ENCODE measurements around the gene ACOXL. TPM values are rescaled to one million over a fixed set of nuclear protein-coding genes. Genes with fewer than 3 reads are reported as not detected.

Gene ACOXL
- total and polyA plus RNA-seq, 9 donors, result 0.08 to 0.56 (median 0.19) TPM

DNA sequence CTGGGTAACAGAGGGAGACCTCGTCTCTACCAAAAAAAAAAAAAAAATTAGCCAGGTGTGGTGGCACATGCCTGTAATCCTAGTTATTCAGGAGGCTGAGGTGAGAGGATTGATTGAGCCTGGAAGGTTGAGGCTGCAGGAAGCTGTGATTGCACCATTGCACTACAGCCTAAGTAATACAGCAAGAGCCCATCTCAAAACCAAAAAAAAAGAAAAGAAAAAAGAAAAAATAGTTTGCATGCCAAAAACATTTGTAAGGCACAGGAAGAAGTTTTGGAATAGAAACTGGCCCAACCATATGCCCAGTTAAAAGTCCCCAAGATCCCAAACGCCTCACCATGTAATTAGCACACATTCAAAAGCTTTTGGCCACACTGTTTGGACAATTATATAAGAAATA lies 13.4 kb upstream of the ACOXL start:
- Histone ChIP-seq H3K4me3 (ENCODE audit: low read length) (no peak overlapping the region), H3K27ac (ENCODE audit: low read length) (no peak overlapping the region), H3K9me3 (replicated peaks; ENCODE audit: control insufficient read depth, low read depth, low read length) (no peaks in the 10 kb centered on the region), H3K36me3 (ENCODE audit: control insufficient read depth, insufficient read depth, low read length) (no peaks in the 10 kb centered on the region), H3K27me3 (ENCODE audit: control insufficient read depth, insufficient read depth, low read length) (peaks cover 2% of the 10 kb centered on the region), H3K4me1 (ENCODE audit: control insufficient read depth, insufficient read depth, low read length) (no peaks in the 10 kb centered on the region)
- DNase-seq, result no peak
- no CpG with 5 or more reads among the region's 2 CpGs for WGBS (ENCODE audit: insufficient coverage)

DNA sequence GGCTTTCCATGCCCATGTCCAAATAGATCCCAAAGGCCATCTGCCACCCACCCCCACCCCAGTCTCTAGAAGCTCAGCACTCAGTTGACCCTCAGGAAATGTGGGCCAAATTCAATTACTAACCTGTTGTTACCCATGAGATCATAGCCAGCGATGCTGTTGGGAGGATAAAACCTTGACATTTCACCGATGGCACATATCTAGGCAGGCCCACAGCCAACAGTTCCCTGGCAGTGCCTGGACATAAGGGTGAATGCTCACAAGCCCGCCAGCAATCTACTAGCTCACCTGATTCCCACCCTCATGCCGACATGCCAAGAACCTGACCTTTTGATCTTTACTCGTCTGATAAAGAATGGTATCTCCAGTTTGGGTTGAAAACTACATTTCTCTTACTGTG lies 11.8 kb upstream of the ACOXL start:
- WGBS (ENCODE audit: insufficient coverage), result 100% methylated on average over 1 of the region's 5 CpGs
- no peak for DNase-seq
- no peaks in the 10 kb centered on the region for H3K4me1 ChIP-seq (ENCODE audit: control insufficient read depth, insufficient read depth, low read length)

DNA sequence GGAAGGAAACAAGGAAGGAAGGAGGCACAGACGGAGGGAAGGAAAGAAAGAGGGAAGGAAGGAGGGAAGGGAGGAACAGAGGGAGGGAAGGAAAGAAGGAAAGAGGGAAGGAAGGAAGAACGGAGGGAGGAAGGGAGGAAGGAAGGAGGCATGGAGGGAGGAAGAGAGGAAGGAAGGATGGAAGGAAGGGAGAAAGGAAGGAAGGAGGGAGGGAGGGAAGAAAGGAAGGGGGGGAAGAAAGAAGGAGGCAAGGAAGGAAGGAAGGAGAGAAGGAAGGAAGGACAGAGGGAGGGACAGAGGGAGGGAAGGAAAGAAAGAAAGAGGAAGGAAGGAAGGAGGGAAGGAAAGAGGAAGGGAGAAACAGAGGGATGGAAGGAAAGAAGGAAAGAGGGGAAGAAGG lies 7.6 kb upstream of the ACOXL start:
- H3K4me1 ChIP-seq (ENCODE audit: control insufficient read depth, insufficient read depth, low read length), result no peaks in the 10 kb centered on the region
- no peaks in the 10 kb centered on the region for H3K9me3 ChIP-seq (replicated peaks; ENCODE audit: control insufficient read depth, low read depth, low read length)
- H3K36me3 ChIP-seq (ENCODE audit: control insufficient read depth, insufficient read depth, low read length), result no peaks in the 10 kb centered on the region
- no peak for DNase-seq
- no peak overlapping the region for H3K4me3 ChIP-seq (ENCODE audit: low read length)
- H3K27ac ChIP-seq (ENCODE audit: low read length), result no peak overlapping the region
- 78% methylated on average over 2 of the region's 2 CpGs for WGBS (ENCODE audit: insufficient coverage)
- peaks cover 6% of the 10 kb centered on the region for H3K27me3 ChIP-seq (ENCODE audit: control insufficient read depth, insufficient read depth, low read length)

More for the DNA sequence above, 11.8 kb upstream of the ACOXL start:
- H3K9me3 ChIP-seq (replicated peaks; ENCODE audit: control insufficient read depth, low read depth, low read length), result no peaks in the 10 kb centered on the region
- no peak overlapping the region for H3K4me3 ChIP-seq (ENCODE audit: low read length)
- no peak overlapping the region for H3K27ac ChIP-seq (ENCODE audit: low read length)
- peaks cover 4% of the 10 kb centered on the region for H3K27me3 ChIP-seq (ENCODE audit: control insufficient read depth, insufficient read depth, low read length)
- H3K36me3 ChIP-seq (ENCODE audit: control insufficient read depth, insufficient read depth, low read length), result no peaks in the 10 kb centered on the region

DNA sequence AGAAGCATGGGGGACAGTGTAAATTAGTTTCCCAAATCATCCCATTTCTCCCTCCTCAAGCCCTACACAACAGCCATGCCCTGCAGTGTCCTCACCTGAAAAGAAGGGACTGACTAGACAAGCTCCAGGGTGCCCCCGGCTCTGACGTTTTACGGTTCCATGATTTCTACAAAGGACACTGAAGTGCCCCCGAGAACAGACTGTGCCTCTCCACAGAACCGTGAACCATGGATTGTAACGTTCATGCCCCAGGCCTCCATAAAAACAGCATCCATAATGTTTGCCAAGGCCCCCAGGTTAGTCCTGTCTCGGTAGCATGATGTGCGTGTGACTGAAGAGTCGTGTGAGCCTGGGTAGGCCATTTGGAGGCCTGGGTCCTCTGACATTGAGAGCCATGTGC lies 7.0 kb upstream of the ACOXL start:
- no peaks in the 10 kb centered on the region for H3K36me3 ChIP-seq (ENCODE audit: control insufficient read depth, insufficient read depth, low read length)
- H3K27ac ChIP-seq (ENCODE audit: low read length), result no peak overlapping the region
- no peaks in the 10 kb centered on the region for H3K4me1 ChIP-seq (ENCODE audit: control insufficient read depth, insufficient read depth, low read length)
- no peak overlapping the region for H3K4me3 ChIP-seq (ENCODE audit: low read length)
- H3K27me3 ChIP-seq (ENCODE audit: control insufficient read depth, insufficient read depth, low read length), result peaks cover 10% of the 10 kb centered on the region
- no peaks in the 10 kb centered on the region for H3K9me3 ChIP-seq (replicated peaks; ENCODE audit: control insufficient read depth, low read depth, low read length)
- WGBS (ENCODE audit: insufficient coverage), result 76% methylated on average over 8 of the region's 9 CpGs
- DNase-seq, result no peak

DNA sequence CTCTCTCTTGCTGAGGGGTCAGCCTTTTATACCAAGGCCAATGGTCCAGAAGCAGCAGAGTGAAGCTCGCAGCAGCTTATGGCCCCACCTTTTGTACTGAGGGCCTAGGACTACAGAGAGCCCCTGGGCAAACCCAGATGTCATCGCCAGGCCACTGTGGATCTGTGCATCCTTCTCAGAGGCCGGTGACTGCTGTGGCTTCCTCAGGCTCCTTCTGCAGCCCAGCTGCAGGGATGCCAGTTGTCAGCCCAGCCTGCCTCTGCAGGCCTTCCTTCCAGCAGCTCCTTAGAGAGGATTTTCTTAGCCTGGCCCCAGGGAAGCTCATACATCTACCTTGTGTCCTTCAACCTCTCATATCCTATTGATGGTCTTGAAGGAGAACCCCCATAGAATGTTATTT lies 6.5 kb upstream of the ACOXL start:
- Histone ChIP-seq H3K9me3 (replicated peaks; ENCODE audit: control insufficient read depth, low read depth, low read length) (no peaks in the 10 kb centered on the region), H3K36me3 (ENCODE audit: control insufficient read depth, insufficient read depth, low read length) (no peaks in the 10 kb centered on the region), H3K27me3 (ENCODE audit: control insufficient read depth, insufficient read depth, low read length) (peaks cover 15% of the 10 kb centered on the region), H3K4me3 (ENCODE audit: low read length) (no peak overlapping the region), H3K27ac (ENCODE audit: low read length) (no peak overlapping the region), H3K4me1 (ENCODE audit: control insufficient read depth, insufficient read depth, low read length) (no peaks in the 10 kb centered on the region)
- no peak for DNase-seq
- 95% methylated on average over 2 of the region's 3 CpGs for WGBS (ENCODE audit: insufficient coverage)

DNA sequence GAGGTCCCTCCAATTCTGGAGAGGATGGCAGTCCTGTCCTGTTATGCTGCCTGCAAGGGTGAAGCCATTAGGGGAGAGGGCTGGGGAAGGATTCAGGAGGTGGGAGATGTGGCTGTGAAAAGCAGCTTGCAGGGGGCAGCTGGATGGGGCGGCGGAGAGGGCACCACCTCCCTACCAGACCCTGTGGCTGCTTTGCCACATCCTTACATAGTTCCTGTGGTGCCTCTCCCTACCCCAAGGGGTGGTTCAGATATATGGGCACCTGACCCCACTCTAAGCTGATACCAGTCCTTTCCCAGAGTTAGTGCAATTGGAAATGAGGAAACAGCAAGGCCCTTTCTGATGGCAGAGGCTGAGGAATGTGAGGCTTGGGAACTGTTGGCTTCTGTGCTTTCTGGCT lies 6.1 kb upstream of the ACOXL start:
- Histone ChIP-seq H3K4me1 (ENCODE audit: control insufficient read depth, insufficient read depth, low read length) (no peaks in the 10 kb centered on the region), H3K36me3 (ENCODE audit: control insufficient read depth, insufficient read depth, low read length) (no peaks in the 10 kb centered on the region), H3K9me3 (replicated peaks; ENCODE audit: control insufficient read depth, low read depth, low read length) (no peaks in the 10 kb centered on the region), H3K27me3 (ENCODE audit: control insufficient read depth, insufficient read depth, low read length) (peaks cover 19% of the 10 kb centered on the region), H3K4me3 (ENCODE audit: low read length) (no peak overlapping the region), H3K27ac (ENCODE audit: low read length) (no peak overlapping the region)
- WGBS (ENCODE audit: insufficient coverage), result no CpG with 5 or more reads among the region's 2 CpGs
- DNase-seq, result no peak

DNA sequence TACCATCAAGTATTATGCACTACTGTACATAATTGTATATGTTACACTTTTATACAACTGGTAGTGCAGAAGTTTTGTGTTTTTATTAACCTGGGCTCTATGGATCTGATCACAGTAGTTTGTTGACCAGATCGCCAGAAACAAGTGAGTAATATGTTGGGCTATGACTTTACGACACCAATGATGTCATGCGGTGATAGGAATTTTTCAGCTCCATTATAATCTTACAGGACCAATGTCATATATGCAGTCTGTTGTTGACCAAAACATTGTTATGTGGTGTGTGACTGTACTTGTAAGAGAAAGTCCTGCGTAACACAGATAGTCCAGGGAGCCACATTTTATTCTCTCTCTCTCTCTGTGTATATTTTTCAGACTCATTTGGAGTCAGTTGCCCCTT lies 4.5 kb upstream of the ACOXL start:
- DNase-seq, result no peak
- H3K4me1 ChIP-seq (ENCODE audit: control insufficient read depth, insufficient read depth, low read length), result peaks cover 6% of the 10 kb centered on the region
- H3K27me3 ChIP-seq (ENCODE audit: control insufficient read depth, insufficient read depth, low read length), result peaks cover 35% of the 10 kb centered on the region
- no peaks in the 10 kb centered on the region for H3K36me3 ChIP-seq (ENCODE audit: control insufficient read depth, insufficient read depth, low read length)
- H3K9me3 ChIP-seq (replicated peaks; ENCODE audit: control insufficient read depth, low read depth, low read length), result no peaks in the 10 kb centered on the region
- WGBS (ENCODE audit: insufficient coverage), result no CpG with 5 or more reads among the region's 4 CpGs
- no peak overlapping the region for H3K4me3 ChIP-seq (ENCODE audit: low read length)
- no peak overlapping the region for H3K27ac ChIP-seq (ENCODE audit: low read length)

DNA sequence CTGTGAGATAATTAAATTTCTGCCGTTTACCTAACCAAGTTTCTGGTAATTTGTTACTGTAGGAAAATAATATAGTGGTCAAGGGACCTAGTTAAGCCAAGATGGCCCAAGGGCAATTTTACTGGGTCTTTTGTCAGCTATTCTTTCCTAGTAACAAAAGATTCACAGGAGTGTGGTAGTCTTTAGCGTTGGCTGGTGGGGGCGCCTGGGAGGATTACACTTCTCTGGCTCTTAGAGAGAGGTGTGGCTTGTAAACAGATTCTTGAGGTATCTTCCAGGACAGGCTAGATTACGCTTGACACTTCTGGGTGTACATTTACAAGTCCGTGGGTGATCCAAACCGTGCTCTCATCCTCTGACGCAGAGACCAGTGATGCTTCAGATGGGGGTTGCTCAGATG lies 3.3 kb upstream of the ACOXL start:
- Histone ChIP-seq H3K27ac (ENCODE audit: low read length) (no peak overlapping the region), H3K4me3 (ENCODE audit: low read length) (no peak overlapping the region), H3K36me3 (ENCODE audit: control insufficient read depth, insufficient read depth, low read length) (no peaks in the 10 kb centered on the region), H3K9me3 (replicated peaks; ENCODE audit: control insufficient read depth, low read depth, low read length) (no peaks in the 10 kb centered on the region), H3K27me3 (ENCODE audit: control insufficient read depth, insufficient read depth, low read length) (peaks cover 45% of the 10 kb centered on the region), H3K4me1 (ENCODE audit: control insufficient read depth, insufficient read depth, low read length) (peaks cover 8% of the 10 kb centered on the region)
- no peak for DNase-seq
- 58% methylated on average over 5 of the region's 7 CpGs for WGBS (ENCODE audit: insufficient coverage)

DNA sequence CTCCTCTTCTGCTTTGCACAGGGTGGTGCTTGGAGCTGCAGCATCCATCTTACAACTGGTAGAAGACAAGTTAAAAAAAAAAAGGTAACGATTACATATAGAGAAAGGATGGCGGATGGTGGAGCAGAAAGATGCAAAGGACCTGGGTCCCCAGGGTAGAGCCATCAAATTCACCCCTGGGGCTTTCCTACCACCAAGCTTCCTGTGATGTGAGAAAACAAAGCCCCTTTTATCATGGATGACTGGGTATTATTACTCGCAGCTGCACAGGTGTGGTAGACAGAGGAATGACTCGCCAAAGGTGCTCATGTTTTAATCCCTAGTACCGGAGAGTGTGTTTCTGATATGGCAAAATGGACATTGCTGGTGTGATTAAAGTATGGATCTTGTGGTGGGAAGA lies 1.3 kb upstream of the ACOXL start:
- no peak overlapping the region for H3K27ac ChIP-seq (ENCODE audit: low read length)
- DNase-seq, result no peak
- no peaks in the 10 kb centered on the region for H3K9me3 ChIP-seq (replicated peaks; ENCODE audit: control insufficient read depth, low read depth, low read length)
- WGBS (ENCODE audit: insufficient coverage), result 90% methylated on average over 2 of the region's 5 CpGs
- peaks cover 8% of the 10 kb centered on the region for H3K4me1 ChIP-seq (ENCODE audit: control insufficient read depth, insufficient read depth, low read length)
- H3K27me3 ChIP-seq (ENCODE audit: control insufficient read depth, insufficient read depth, low read length), result peaks cover 58% of the 10 kb centered on the region
- no peaks in the 10 kb centered on the region for H3K36me3 ChIP-seq (ENCODE audit: control insufficient read depth, insufficient read depth, low read length)
- H3K4me3 ChIP-seq (ENCODE audit: low read length), result no peak overlapping the region

DNA sequence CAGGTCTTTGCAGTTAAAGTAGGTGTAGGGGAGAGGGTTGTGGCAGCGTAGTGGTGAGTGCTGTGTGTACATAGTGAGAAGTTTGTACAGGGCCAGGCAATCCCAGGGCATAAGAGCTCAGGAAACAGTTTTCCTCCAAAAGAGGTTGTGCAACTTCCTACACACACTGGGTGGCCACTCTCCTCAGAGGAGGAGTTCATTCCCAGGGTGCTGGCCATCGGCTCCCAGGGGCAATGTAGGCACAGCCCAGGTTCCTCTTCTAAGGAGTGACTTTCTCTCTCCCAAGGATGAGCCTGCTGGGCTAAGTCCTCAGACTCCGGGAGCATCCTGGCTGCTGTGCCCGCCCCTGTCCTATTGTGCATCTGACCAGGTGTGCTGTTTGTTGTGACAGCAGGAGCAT lies 3.0 kb downstream of the ACOXL start:
- Histone ChIP-seq H3K36me3 (ENCODE audit: control insufficient read depth, insufficient read depth, low read length) (no peaks in the 10 kb centered on the region), H3K4me1 (ENCODE audit: control insufficient read depth, insufficient read depth, low read length) (peaks cover 8% of the 10 kb centered on the region), H3K27ac (ENCODE audit: low read length) (no peak overlapping the region), H3K9me3 (replicated peaks; ENCODE audit: control insufficient read depth, low read depth, low read length) (peaks cover 3% of the 10 kb centered on the region), H3K27me3 (ENCODE audit: control insufficient read depth, insufficient read depth, low read length) (peaks cover 57% of the 10 kb centered on the region), H3K4me3 (ENCODE audit: low read length) (no peak overlapping the region)
- no peak for DNase-seq
- WGBS (ENCODE audit: insufficient coverage), result 29% methylated on average over 2 of the region's 4 CpGs

DNA sequence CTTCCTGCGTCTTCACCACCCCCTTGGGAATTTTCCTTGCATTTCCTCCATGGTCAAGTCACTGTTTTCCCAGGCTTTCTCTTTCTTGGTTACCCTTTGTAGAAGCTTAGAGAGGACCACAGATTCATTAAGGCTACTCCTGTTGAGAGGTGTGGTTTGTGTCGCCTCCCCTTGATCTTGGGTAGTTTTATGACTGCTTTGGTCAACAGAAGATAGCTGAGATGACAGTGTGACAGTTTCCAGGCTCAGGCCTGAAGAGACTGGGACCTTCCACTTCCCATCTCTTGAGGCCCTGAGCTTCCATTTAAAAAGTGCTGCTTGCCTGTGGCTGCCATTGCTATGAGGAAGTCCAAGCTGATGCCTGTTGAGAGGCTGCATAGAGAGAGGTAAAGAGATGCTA lies 5.4 kb downstream of the ACOXL start:
- peaks cover 3% of the 10 kb centered on the region for H3K9me3 ChIP-seq (replicated peaks; ENCODE audit: control insufficient read depth, low read depth, low read length)
- 29% methylated on average over 1 of the region's 2 CpGs for WGBS (ENCODE audit: insufficient coverage)
- H3K27me3 ChIP-seq (ENCODE audit: control insufficient read depth, insufficient read depth, low read length), result peaks cover 40% of the 10 kb centered on the region
- no peak overlapping the region for H3K27ac ChIP-seq (ENCODE audit: low read length)
- H3K4me1 ChIP-seq (ENCODE audit: control insufficient read depth, insufficient read depth, low read length), result peaks cover 3% of the 10 kb centered on the region
- no peaks in the 10 kb centered on the region for H3K36me3 ChIP-seq (ENCODE audit: control insufficient read depth, insufficient read depth, low read length)
- DNase-seq, result no peak
- H3K4me3 ChIP-seq (ENCODE audit: low read length), result no peak overlapping the region

Measured in muscle of leg (tissue), 11 donors.